GM21367 (cell line): ENCODE measurements around the gene CAT.

Experiments used
- ATAC-seq: cut with Tn5 transposase; IDR thresholded peaks from one replicate; pipeline ENCODE4 v1.9.1; 2021; ENCODE audit not compliant: unreplicated experiment

CAT gene

GRCh38 chr11:34521265-34521664 lies 82.5 kb downstream of the CAT start:
- ATAC-seq, result no peak
